ENCODE results near the gene RAVER2. TPM values are rescaled to one million over a fixed set of nuclear protein-coding genes. Genes with fewer than 3 reads are reported as not detected.

Gene RAVER2
- total and polyA plus RNA-seq, 2 donors (not counting 3 experiments of a cell fraction or from before 2014, with no cell fraction given): 6.0 to 13.9 TPM

DNA sequence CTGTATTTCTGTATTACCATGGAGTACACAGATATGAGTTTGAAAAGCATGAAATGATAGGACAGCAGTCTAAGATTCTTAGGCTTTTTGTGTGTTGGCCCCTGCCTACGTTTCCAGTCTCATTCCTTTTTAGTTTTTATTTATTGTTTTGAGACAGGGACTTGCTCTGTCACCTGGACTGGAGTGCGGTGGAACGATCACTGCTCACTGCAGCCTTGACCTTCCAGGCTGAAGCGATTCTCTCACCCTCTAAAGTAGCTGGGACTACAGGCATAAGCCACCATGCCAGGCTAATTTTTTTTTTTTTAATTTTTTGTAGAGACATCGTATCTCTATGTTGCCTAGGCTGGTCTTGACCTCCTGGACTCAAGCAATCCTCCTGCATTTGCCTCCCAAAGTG lies 3.8 kb downstream of the RAVER2 start:
- peaks cover 6% of the 10 kb centered on the region for H3K4me1 ChIP-seq (ENCODE audit: control insufficient read depth, extremely low read depth, insufficient read depth, low read length)
- no peaks in the 10 kb centered on the region for H3K27me3 ChIP-seq (ENCODE audit: control insufficient read depth in 2 of 2, insufficient read depth in 2 of 2, low read length in 2 of 2)
- POLR2A ChIA-PET: no interaction called here
- no peak overlapping the region for H3K9ac ChIP-seq (replicated peaks; ENCODE audit: extremely low read depth, insufficient read depth, low read length)
- DNase-seq (ENCODE audit: low read depth, low spot score) (no peak), FAIRE-seq (no peak)
- no peak overlapping the region for H3K4me2 ChIP-seq (ENCODE audit: insufficient read depth, low read length)
- H3K9me3 ChIP-seq (replicated peaks; ENCODE audit: control insufficient read depth, insufficient read depth, low read length): no peaks in the 10 kb centered on the region
- no peaks in the 10 kb centered on the region for H3K36me3 ChIP-seq (ENCODE audit: control insufficient read depth in 2 of 2, extremely low read depth in 1 of 2, insufficient read depth in 2 of 2, low read length in 2 of 2)
- dilution Hi-C loops (cut with MboI; ENCODE audit: extremely low pct_ligation_motif_present, low sequenced_read_pairs): no loop called here
- no peaks in the 10 kb centered on the region for H3K9me1 ChIP-seq (replicated peaks; ENCODE audit: control insufficient read depth, extremely low read depth, insufficient read depth, low read length)
- CTCF ChIA-PET: no interaction called here
- intact Hi-C loops (cut with micrococcal nuclease): loop anchor here (5.0 kb wide), 2 partner anchors 319 to 481 kb away; no protein-coding TSS in a partner anchor
- H3K4me3 ChIP-seq (replicated peaks in 1 of 3; ENCODE audit: insufficient read depth in 1 of 3, low read depth in 1 of 3, low read length in 3 of 3): no peak overlapping the region
- no peak overlapping the region for H3K27ac ChIP-seq (ENCODE audit: insufficient read depth, low read depth, low read length)
- no peak overlapping the region for H2AFZ ChIP-seq (ENCODE audit: low read depth, low read length)
- TF ChIP-seq, protein P1, sequence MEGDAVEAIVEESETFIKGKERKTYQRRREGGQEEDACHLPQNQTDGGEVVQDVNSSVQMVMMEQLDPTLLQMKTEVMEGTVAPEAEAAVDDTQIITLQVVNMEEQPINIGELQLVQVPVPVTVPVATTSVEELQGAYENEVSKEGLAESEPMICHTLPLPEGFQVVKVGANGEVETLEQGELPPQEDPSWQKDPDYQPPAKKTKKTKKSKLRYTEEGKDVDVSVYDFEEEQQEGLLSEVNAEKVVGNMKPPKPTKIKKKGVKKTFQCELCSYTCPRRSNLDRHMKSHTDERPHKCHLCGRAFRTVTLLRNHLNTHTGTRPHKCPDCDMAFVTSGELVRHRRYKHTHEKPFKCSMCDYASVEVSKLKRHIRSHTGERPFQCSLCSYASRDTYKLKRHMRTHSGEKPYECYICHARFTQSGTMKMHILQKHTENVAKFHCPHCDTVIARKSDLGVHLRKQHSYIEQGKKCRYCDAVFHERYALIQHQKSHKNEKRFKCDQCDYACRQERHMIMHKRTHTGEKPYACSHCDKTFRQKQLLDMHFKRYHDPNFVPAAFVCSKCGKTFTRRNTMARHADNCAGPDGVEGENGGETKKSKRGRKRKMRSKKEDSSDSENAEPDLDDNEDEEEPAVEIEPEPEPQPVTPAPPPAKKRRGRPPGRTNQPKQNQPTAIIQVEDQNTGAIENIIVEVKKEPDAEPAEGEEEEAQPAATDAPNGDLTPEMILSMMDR (IDR thresholded peaks at IDR 0.05; ENCODE audit: extremely low read depth in 1 of 2, insufficient read depth in 1 of 2, low read depth in 1 of 2, low read length in 2 of 2): no peak
- TF ChIP-seq MYC (IDR thresholded peaks at IDR 0.05; ENCODE audit: low read depth, low read length) (no peak), FOS (IDR thresholded peaks at IDR 0.05; ENCODE audit: borderline replicate concordance, insufficient read depth, low read length) (no peak), POLR2A (IDR thresholded peaks at IDR 0.05; ENCODE audit: low read depth, low read length) (no peak), GATA2 (IDR thresholded peaks at IDR 0.05; ENCODE audit: insufficient read depth, insufficient read length, low read depth, low read length) (no peak), EZH2 (IDR thresholded peaks at IDR 0.05; ENCODE audit: borderline replicate concordance, low read depth, low read length, severe bottlenecking) (no peak), POLR2AphosphoS5 (IDR thresholded peaks at IDR 0.05; ENCODE audit: insufficient read depth, low read depth, low read length) (no peak), JUN (IDR thresholded peaks at IDR 0.05; ENCODE audit: borderline replicate concordance, insufficient read depth, insufficient read length, low read depth) (no peak)
- TF ChIP-seq, protein P2, sequence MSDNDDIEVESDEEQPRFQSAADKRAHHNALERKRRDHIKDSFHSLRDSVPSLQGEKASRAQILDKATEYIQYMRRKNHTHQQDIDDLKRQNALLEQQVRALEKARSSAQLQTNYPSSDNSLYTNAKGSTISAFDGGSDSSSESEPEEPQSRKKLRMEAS (IDR thresholded peaks at IDR 0.05; ENCODE audit: insufficient read depth, insufficient read length): no peak
- BruUV-seq (replicated peaks): no TSS peak
- H3K79me2 ChIP-seq (ENCODE audit: control insufficient read depth, insufficient read depth, low read length): peaks cover 2% of the 10 kb centered on the region
- H4K20me1 ChIP-seq (replicated peaks; ENCODE audit: control insufficient read depth, extremely low read depth, insufficient read depth, low read length): no peaks in the 10 kb centered on the region
